Activated CD8-positive, alpha-beta memory T cell treated with anti-CD3 and anti-CD28 coated beads for 36 hours (primary cell): Measurements from ENCODE around the gene ROCK2. TPM values are rescaled to one million over a fixed set of nuclear protein-coding genes. Genes with fewer than 3 reads are reported as not detected.
"Not testable (repeated sequence)": the region's sequence is repeated elsewhere in the genome, so short reads cannot be mapped to it uniquely, and the experiment has no call there.

Experiments
- CTCF ChIA-PET: fragments of 350-600 bp; sonication (Branson Sonifier 250); formaldehyde crosslinking; loops from one replicate; lab custom pipeline; 2021; ENCODE audit warnings: antibody characterized with exemption; lab: Charles Lee
- POLR2A ChIA-PET: fragments of 350-600 bp; sonication (Branson Sonifier 250); formaldehyde crosslinking; loops from one replicate; lab custom pipeline; 2021; ENCODE audit warnings: antibody characterized with exemption; lab: Charles Lee
- total RNA-seq, 2 experiments: library from RNA; stranded (reverse); gene quantifications; one replicate each; pipeline ENCODE4 v1.2.3, GENCODE V29; 2021

Gene ROCK2
- total RNA-seq, 2 experiments from 2014 or later: 20.7 to 20.8 TPM

DNA sequence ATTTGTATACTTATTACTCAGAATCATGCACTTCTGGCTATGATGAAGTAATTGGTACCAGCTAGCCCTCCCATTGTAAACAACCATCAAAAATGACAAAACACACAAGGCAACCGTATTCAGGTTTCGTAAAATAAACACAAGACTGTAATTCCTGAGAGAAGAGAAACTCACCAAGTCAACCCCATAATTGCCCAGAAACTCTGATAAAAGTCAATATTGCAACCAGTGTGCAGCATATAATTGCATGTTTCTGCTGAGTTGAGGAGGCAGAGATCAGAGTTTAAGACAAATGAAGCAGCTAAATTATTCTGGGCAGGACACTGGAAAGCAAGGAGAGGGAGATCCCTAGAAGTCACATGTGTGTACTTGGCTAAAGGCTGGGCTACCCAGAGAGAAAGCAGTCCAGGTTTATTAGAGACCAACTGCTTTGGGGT lies 90.3 kb downstream of the ROCK2 start:
- ChIA-PET CTCF (no interaction called here), POLR2A (no interaction called here)

DNA sequence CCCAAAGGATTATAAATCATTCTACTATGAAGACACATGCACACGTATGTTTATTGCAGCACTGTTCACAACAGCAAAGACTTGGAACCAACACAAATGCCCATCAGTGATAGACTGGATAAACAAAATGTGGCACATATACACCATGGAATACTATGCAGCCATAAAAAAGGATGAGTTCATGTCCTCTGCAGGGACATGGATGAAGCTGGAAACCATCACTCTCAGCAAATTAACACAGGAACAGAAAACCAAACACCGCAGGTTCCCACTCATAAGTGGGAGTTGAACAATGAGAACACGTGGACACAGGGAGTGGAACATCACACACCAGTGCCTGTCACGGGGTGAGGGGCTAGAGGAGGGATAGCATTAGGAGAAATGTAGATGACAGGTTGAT lies 92.0 kb downstream of the ROCK2 start:
- CTCF ChIA-PET, POLR2A ChIA-PET: not testable (repeated sequence)

DNA sequence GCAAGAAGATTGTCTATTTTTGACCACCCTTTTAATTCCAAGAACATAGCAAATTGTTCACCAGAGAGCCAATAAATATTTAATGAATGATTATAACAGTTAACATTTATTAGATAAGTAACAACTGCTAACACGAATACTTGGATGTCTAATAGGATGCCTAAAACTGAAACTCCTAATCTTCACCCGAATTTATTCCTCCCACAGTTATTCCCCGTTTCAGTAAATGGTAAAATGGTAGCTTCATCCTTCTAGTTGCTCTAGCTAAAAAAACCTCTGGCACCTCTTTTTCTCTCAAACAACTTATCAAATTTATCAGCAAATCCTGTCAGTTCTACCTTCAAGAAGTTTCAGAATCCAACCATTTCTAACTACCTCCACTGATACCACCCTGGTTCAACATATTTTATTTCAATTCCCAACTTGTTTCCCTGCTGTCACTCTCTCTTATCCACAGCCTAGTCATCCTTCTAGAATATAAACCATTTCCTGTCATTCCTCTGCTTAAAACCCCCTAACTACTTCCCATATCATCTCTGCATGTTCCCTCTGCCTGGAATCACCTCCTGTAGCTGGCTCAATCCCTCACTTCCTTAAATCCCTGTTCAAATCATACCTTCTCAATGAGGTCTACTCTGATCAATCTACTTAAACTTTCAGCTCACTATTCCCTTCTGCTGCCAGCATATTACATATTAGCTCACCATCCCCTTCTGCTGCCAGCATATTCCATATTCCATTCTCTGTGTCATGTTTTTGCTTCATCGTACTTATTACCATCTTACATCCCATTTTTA lies 93.8 kb downstream of the ROCK2 start:
- ChIA-PET POLR2A (no interaction called here), CTCF (no interaction called here)

DNA sequence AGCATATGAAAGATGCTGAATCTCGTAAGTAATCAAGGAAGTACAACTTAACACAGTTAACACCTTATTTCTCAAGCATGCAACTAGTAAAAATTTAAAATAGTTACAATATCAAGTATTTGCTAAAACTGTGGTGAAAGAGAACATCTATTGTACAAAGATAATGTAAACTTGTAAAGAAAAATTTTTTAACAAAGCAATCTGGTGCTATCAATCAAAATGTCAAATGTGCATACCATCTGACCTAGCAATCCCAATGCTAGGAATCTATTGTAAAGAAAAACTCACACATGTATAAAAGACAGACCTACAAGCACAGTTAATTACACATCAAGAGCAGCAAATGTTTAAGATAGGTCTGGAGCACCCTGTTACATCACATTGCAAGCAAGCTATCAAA lies 99.1 kb downstream of the ROCK2 start:
- ChIA-PET CTCF (no interaction called here), POLR2A (no interaction called here)

DNA sequence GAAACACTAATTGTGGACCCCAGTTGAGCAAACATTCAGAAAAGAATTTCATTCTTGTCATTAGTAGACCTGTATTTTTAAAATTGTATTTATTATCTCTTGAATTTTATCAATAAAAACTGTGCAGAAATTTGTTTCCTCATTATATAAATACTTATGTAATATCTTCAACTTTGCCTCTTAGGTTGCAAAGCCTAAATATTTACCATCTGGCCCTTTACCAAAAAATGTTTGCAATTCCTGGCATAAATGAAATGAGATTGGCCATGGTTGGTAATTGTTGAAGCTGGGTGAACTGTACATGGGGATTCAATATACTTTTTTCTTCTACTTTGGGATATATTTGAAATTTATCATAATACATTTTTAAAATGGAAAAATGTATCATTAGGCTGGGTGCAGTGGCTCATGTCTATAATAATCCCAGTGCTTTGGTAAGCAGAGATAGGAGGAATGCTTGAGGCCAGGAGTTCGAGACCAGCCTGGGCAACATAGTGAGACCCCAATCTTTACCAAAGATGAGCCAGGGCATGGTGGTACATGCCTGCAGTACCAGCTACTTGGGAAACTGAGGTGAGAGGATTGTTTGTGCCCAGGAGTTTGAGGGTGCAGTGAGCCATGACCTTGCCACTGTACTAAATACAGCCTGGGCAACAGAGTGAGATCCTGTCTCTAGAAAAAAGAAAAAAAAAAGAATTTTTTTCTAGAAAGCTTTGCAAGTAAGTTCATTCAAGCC lies 100.2 kb downstream of the ROCK2 start:
- CTCF ChIA-PET: no interaction called here
- POLR2A ChIA-PET: no interaction called here

DNA sequence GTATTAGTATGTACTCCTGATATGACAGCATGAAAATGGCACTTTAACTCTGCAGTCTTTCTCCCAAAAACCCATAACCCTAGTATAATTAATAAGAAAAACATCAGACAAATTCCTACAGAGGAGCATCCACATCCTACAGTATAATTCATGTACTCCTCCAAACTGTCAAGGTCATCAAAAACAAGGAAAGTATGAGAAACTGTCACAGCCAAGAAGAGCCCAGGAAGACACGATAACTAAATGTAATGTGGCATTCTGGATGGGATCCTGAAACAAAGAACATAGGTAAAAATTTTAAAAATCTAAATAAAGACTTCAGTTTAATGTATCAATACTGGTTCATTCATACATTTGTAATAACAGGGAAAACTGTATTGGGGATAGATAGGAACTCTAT lies 100.9 kb downstream of the ROCK2 start:
- ChIA-PET POLR2A (no interaction called here), CTCF (no interaction called here)

DNA sequence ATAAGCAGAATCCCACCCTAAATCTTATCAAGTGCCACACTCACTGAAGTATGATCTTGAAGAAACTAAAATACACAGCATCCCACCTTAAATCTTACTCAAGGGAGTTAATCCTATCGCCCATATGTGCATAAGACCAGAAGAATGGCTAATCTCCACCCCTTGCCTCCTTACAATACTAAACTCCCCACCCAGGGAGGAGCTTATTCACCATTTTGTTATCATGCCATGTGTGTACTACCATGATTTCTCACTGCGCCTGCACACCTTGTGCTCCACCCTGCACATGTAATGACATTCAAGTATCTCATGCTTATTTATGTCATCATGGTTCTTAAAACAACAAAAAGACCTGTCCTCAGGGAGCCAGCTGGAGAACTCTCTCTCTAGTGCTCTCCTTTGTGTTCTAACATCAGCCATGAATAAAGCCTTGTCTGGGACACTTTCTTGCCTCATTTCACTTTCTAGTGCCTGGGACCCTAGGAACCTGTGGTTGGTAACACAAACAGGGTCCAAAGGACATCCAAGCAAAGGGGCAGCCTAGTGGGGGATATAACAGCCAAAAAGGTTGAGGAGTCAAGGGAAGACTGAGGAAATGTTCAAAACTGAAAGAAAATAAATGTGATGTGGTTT lies 101.8 kb downstream of the ROCK2 start:
- CTCF ChIA-PET: no interaction called here
- POLR2A ChIA-PET: no interaction called here

DNA sequence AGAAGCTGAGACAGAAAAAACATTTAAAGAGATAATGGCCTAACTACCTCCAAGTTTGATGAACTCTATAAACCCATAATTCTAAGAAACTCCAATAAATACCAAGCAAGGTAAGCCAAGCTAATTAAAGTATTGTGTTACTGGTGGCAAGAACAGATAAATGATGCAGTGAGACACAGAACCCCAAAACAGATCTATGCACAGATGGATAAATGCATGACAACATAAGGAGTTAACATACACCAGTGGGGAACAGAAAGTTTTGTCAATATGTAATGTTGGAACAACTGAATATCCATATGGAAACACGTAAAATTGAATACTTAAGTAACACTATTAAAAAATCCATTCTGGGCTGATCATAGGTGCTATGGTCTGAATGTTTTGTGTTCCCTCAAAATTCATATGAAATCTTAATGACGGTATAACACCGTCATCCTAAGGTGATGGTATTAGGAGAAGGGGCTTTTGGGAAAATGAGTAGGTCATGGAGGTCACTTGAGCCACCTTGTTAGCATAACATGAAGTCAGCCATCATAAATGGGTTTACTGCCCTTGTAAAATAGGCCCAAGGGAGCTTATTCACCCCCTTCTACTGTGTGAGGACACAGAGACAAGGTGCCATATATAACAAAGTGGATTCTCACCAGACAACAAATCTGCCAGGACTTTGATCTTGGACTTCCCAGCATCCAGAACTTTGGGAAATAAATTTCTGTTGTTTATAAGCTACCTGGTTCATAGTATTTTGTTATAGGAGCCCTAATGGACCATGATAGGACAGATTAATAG lies 102.8 kb downstream of the ROCK2 start:
- CTCF ChIA-PET: no interaction called here
- POLR2A ChIA-PET: no interaction called here

DNA sequence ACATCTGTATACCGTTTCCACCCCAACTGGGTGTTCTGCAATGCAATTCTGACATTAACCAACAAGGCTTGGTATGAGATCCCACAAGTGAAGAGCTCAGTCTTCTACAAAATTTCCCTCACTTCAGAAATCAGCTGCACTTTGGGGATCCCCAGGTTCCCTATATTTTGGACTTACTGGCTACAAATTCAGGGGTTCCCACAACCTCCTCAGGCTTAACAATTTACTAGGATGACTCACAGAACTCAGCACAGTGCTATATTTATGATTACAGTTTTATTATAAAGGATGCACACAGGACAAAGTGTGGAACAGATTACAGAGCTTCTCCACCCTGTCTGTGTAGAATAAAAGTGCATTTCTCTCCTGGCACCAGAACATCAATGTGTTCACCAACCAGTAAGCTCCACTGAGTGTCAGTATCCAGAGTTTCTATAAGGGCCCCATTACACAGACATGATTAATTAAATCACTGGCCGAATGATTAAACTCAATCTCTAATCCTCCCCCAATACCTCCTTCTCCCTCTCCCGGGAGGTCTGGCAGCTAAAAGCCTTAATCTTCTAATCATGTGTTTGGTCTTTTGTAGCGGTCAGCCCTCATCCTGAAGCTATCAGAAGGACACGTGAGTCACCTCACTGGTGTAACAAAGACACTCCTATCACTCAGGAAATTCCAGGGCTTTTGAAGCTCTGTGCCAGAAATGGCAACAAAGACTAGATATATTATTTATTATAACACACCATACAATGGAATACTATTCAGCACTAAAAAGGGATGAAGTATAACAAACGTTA lies 104.6 kb downstream of the ROCK2 start:
- ChIA-PET CTCF (no interaction called here), POLR2A (no interaction called here)

DNA sequence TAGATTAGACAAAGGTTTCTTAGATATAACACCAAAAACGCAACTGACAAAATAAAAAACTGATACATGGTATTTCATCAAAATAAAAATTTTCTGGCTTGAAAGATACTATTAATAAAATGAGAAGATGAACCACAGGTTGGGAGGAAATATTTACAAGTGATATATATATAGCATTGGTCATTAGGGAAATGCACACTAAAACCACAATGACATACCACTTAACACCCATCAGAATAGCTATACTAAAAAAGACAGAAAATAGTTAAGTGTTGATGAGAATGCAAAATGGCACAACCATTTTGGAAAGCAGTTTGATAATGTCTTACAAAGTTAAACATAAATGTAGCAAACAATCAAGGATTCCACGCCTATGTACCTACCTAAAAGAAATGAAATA lies 105.3 kb downstream of the ROCK2 start:
- POLR2A ChIA-PET: no interaction called here
- CTCF ChIA-PET: no interaction called here

DNA sequence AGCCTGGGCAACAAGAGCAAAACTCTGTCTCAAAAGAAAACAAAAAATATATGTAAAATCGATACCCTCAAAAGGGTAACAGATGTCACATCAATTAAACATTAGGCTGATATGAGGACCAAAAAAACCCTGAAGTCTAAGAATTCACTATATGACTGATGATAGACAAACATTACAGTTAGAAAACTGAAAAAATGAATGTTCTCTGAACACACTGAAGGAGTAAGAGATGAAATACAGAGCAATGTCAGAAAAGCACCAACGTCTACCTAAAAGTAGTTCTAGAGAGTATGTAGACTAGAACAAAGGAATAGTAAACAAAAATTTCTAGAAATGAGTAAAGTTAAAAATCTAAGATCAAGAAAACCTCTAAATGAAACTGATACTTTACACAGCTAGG lies 107.3 kb downstream of the ROCK2 start:
- POLR2A ChIA-PET: no interaction called here
- CTCF ChIA-PET: interaction anchor here (0.8 kb wide), 1 partner anchor 105 kb away, joined by 3 read pairs; a partner anchor contains a TSS

DNA sequence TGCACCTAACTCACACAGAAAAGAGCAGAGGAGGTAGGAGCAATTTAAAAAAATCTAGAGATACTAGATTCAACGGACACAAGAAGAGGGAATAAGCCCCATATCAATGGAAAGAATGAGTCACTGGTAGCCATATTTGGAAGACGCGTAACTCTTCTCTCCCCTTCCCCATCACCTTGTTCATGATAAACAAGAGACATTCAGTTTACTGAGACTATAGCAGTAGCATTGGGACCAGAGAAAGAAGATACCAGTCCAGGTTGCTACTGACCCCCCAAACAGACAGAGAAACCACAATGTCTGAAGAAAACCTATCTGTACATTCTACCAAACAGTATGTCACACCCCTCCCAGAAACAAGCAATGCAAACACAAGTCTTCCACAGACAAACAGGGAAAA lies 108.1 kb downstream of the ROCK2 start:
- ChIA-PET POLR2A (no interaction called here), CTCF (no interaction called here)

DNA sequence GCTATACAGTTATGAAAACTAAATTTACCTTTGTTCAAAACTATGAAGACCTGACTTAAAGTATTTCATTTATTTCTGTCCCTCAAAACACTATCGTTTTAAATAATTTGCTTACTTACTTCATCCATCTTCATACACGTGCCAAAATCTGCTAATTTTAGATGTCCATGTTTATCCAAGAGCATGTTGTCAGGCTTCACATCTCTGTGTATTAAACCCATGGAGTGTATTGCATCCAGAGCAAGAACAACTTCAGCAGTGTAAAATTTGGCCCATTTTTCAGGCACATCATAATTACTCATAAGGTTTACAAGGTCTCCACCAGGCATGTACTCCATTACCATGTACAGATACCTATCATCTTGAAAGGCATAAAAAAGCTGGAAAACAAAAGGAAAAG lies 108.9 kb downstream of the ROCK2 start:
- ChIA-PET CTCF (no interaction called here), POLR2A (no interaction called here)

DNA sequence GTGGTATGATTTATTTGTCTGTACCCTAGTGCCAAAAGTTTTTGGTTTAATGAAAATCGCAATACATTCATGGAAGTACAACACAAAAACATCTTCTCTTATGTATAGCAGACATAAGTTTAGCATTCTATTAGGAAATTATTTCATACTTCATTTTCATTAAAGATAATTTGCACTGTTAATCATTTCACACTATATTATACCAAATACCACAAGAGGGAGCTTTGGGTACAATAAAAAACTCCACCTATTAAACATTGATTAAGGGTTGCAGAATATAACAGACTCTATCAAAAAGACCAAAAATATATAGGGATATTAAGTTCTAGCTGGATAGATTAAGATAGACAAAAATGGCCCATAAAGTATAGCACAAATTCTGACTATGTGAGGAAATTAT lies 110.1 kb downstream of the ROCK2 start:
- POLR2A ChIA-PET: no interaction called here
- CTCF ChIA-PET: interaction anchor here (0.8 kb wide), 1 partner anchor 39 kb away, joined by 3 read pairs; no protein-coding TSS in a partner anchor

DNA sequence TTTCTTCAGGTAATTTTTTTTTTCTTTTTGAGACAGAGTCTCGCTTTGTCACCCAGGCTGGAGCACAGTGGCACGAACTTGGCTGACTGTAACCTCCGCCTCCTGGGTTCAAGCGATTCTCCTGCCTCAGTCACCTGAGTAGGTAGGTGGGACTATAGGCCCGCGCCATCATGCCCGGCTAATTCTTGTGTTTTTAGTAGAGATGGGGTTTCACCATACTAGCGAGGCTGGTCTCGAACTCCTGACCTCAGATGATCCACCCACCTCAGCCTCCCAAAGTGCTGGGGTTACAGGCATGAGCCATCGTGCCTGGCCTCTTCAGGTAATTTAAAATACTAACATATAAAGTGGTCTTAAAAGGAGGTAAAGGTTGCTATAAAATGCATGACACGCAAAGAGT lies 113.2 kb downstream of the ROCK2 start:
- CTCF ChIA-PET: interaction anchor here (0.7 kb wide), 1 partner anchor 104 kb away, joined by 3 read pairs; no protein-coding TSS in a partner anchor
- POLR2A ChIA-PET: not testable (repeated sequence)

DNA sequence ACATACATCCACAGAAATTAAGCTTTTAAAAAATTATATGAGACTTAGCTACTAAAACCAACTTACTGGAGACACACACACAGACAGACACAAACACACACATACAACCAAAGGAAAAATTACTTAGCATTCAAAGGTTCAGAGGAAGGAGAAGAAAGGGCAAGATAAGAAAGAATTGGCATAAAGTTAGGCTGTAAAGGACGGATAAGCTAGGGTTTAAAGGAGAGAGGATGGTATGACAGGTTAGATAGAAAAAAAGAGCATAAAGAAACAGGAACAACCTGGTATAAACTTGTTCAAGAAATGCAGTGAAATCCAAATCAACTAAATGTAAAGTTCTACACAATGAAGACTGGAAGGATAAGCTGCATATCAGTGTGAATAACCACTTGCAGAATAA lies 115.7 kb downstream of the ROCK2 start:
- CTCF ChIA-PET: no interaction called here
- POLR2A ChIA-PET: no interaction called here

DNA sequence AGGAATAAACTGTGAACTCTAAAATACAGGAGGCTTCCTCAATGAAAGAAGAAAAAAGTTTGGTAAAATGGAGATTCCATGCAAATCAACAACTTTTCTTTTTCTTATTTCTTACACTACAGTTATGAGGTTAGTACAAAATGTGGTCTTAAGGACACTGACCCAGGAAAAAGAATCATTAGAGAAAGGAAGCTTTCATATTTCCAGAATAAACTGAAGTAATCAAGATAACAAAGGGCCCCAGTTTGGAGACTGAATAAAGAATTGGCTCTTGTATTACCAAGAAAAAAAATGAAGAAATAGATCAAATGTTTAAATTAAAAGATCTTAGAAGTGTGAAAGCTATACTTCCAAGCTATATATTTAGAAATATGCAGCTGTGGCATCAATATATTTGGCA lies 116.8 kb downstream of the ROCK2 start:
- POLR2A ChIA-PET: no interaction called here
- CTCF ChIA-PET: no interaction called here

DNA sequence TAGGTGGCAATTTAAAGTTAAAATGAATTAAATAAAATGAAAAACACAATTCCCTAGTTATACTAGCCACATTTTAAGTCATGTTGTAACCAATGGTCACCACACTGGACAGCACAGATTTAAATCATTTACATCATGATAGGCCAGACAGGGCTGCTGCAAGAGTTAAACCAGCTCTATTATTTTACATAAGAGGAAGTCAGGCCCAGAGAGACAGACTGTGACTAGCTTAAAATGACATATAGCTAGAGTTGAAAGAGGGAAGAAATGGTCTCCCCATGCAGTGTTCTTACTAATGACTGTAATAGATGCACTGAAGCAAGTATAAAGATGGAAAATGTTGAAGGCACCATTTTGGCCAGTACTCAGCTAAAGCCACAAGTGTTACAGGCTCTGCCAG lies 119.5 kb downstream of the ROCK2 start:
- ChIA-PET POLR2A (no interaction called here), CTCF (no interaction called here)

DNA sequence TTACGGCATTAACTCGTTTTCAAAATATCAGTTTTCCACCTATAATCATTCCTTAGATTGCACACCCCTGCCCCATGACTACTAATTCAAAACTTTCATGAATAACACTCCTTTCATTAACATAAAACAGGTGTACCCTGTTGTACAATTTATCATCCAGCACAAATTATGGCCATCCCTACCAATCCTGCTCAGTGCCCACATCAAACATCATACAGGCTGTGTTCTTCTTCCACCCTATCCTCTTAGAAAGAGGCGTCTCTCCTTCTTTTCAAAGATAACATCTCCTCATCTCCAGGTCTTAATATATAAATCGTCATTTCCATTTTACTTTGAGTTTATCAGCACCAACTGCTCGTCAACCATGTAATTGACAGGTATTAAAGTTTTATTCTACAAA lies 121.6 kb downstream of the ROCK2 start:
- ChIA-PET POLR2A (no interaction called here), CTCF (no interaction called here)
